ENCODE data around the gene DLG1. TPM values are rescaled to one million over a fixed set of nuclear protein-coding genes. Genes with fewer than 3 reads are reported as not detected.
A peak's percentile ranks its signal among the peaks of the same experiment; 100 is the strongest.

DLG1 gene
- total and polyA plus RNA-seq, 9 of the 15 experiments (the other 6 are each of a cell fraction or from before 2014, with no cell fraction given): 9.4 to 63.5 (median 43.6) TPM

GRCh38 chr3:197297476-197298340 lies 704 bp downstream of the DLG1 start (continued):
- TF ChIP-seq PCBP1 (IDR thresholded peaks at IDR 0.05; ENCODE audit: low read depth, low read length, poor library complexity, severe bottlenecking) (peak; percentile 72), PML (IDR thresholded peaks at IDR 0.05; ENCODE audit: low read length) (no peak; the same call in 1 of the 2 replicates), LCOR (CRISPR knock-in tag; IDR thresholded peaks at IDR 0.05) (peak; percentile 26; the same call in 1 of the 2 replicates), ZNF143 (CRISPR knock-in tag; IDR thresholded peaks at IDR 0.05) (no peak), ERF (CRISPR knock-in tag; IDR thresholded peaks at IDR 0.05) (0 out of 2 replicates have a peak, but pooled peaks have one; percentile 49), PTBP1 (IDR thresholded peaks at IDR 0.05; ENCODE audit: low read depth, low read length) (no peak), ILF3 (IDR thresholded peaks at IDR 0.05; ENCODE audit: borderline replicate concordance) (no peak), FOS (IDR thresholded peaks at IDR 0.05; ENCODE audit: extremely low read depth, insufficient read length) (peak; percentile 42), RFX7 (CRISPR knock-in tag; IDR thresholded peaks at IDR 0.05) (no peak), U2AF2 (optimal IDR thresholded peaks at IDR 0.05; ENCODE audit: low read depth, low read length) (no peak), RB1 (IDR thresholded peaks at IDR 0.05; ENCODE audit: low read depth) (peak; percentile 42), TCF3 (CRISPR knock-in tag; IDR thresholded peaks at IDR 0.05) (no peak), GABPB1 (CRISPR knock-in tag; IDR thresholded peaks at IDR 0.05) (no peak), BHLHE40 (IDR thresholded peaks at IDR 0.05; ENCODE audit: low read length) (0 out of 2 replicates have a peak, but pooled peaks have one; percentile 33), EHMT2 (IDR thresholded peaks at IDR 0.05) (no peak), SRSF7 (optimal IDR thresholded peaks at IDR 0.05; ENCODE audit: low read depth, low read length) (no peak), FUS (optimal IDR thresholded peaks at IDR 0.05; ENCODE audit: low read depth, low read length) (peak; percentile 47), SMAD2 (IDR thresholded peaks at IDR 0.05; ENCODE audit: low read depth, low read length) (no peak), EP400 (IDR thresholded peaks at IDR 0.05) (no peak; the same call in 1 of the 2 replicates), HIVEP1 (CRISPR knock-in tag; IDR thresholded peaks at IDR 0.05) (no peak)
- TF ChIP-seq, protein P1, sequence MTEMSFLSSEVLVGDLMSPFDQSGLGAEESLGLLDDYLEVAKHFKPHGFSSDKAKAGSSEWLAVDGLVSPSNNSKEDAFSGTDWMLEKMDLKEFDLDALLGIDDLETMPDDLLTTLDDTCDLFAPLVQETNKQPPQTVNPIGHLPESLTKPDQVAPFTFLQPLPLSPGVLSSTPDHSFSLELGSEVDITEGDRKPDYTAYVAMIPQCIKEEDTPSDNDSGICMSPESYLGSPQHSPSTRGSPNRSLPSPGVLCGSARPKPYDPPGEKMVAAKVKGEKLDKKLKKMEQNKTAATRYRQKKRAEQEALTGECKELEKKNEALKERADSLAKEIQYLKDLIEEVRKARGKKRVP (CRISPR knock-in tag; IDR thresholded peaks at IDR 0.05): no peak
- TF ChIP-seq, protein P2, sequence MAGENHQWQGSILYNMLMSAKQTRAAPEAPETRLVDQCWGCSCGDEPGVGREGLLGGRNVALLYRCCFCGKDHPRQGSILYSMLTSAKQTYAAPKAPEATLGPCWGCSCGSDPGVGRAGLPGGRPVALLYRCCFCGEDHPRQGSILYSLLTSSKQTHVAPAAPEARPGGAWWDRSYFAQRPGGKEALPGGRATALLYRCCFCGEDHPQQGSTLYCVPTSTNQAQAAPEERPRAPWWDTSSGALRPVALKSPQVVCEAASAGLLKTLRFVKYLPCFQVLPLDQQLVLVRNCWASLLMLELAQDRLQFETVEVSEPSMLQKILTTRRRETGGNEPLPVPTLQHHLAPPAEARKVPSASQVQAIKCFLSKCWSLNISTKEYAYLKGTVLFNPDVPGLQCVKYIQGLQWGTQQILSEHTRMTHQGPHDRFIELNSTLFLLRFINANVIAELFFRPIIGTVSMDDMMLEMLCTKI (IDR thresholded peaks at IDR 0.05; ENCODE audit: partially characterized antibody): no peak
- TF ChIP-seq, protein P3, sequence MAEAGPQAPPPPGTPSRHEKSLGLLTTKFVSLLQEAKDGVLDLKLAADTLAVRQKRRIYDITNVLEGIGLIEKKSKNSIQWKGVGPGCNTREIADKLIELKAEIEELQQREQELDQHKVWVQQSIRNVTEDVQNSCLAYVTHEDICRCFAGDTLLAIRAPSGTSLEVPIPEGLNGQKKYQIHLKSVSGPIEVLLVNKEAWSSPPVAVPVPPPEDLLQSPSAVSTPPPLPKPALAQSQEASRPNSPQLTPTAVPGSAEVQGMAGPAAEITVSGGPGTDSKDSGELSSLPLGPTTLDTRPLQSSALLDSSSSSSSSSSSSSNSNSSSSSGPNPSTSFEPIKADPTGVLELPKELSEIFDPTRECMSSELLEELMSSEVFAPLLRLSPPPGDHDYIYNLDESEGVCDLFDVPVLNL (CRISPR knock-in tag; IDR thresholded peaks at IDR 0.05; ENCODE audit: low read depth): 0 out of 2 replicates have a peak, but pooled peaks have one; percentile 63
- TF ChIP-seq, protein P4, sequence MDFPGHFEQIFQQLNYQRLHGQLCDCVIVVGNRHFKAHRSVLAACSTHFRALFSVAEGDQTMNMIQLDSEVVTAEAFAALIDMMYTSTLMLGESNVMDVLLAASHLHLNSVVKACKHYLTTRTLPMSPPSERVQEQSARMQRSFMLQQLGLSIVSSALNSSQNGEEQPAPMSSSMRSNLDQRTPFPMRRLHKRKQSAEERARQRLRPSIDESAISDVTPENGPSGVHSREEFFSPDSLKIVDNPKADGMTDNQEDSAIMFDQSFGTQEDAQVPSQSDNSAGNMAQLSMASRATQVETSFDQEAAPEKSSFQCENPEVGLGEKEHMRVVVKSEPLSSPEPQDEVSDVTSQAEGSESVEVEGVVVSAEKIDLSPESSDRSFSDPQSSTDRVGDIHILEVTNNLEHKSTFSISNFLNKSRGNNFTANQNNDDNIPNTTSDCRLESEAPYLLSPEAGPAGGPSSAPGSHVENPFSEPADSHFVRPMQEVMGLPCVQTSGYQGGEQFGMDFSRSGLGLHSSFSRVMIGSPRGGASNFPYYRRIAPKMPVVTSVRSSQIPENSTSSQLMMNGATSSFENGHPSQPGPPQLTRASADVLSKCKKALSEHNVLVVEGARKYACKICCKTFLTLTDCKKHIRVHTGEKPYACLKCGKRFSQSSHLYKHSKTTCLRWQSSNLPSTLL (IDR thresholded peaks at IDR 0.05): no peak
